Measurements from ENCODE around the gene WDR18.

Gene WDR18

DNA sequence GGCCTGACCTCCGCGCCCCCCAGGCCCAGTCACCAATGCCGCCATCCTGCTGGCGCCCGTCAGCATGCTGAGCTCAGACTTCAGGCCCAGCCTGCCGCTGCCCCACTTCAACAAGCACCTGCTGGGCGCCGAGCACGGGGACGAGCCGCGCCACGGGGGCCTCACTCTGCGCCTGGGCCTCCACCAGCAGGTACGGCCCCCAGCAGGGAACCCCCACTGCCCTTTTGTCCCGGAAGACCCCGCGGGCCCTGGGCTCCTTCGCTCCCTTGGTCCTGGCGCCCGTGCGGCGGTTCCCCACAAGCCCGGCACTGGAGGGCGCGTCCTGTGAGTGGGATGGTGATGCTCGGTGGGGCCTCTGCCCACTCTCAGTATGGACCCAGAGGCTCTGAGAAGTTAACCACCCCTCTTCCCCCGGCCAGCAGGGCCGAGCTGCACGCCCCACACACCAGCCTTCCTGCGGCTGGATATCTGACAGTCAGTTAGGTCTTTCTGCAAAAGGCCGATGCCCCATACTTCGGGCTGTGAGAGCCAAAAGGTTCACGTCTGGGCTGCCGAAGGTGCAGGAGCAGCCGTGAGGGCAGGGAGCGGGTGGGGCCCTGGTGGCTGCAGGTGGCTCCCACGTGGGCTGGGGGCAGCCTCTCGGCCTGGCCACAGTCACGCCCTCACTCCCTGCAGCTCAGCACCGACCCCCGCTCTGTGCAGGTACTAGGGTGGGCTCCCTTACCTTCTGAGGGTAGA, 8.0 kb downstream of the WDR18 start:
- DNase-seq (ENCODE audit: low spot score): no peak

DNA sequence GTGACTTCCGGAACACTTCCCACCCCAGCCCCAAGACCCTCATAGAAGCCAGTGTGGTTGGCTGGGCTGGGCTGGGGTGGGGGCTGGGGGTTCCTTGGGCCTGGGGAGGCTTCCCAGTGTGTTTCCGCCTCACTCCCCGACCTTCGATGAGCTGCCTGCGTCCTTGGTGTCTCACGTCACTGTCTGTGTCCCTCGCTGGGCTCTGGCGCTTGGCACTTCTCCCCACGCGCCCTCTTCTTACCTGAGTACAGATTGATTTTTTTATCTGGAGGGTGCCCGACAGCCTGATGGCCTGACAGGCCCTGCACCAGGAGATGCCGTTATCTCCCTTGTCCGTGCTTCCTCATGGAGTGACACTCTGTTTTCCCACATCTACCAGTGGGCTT, 8.5 kb downstream of the WDR18 start:
- DNase-seq (ENCODE audit: low spot score): no peak

DNA sequence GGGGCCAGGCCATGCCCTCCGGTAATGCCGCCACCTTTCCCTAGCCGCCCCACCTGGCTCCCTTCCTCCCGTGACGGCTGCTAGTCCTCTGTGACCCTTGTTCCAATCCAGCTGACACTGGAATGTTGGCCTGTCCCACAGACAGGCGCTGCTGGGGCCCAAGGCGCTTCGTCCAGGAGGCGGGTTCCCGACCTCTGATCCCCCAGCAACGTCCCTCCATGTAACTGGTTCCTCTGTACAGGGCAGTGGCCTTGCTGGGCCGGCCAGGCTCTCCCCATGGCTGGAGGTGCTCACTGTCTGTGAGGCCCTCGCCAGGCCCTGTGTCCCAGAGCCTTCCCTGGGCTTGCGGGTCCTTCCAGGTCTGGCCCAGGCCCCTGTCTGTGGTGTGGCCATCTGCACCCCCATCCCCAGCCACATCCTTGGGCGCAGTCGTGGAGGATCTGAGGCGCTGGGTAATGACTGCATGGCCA, 9.3 kb downstream of the WDR18 start:
- no peak for DNase-seq (ENCODE audit: low spot score)

DNA sequence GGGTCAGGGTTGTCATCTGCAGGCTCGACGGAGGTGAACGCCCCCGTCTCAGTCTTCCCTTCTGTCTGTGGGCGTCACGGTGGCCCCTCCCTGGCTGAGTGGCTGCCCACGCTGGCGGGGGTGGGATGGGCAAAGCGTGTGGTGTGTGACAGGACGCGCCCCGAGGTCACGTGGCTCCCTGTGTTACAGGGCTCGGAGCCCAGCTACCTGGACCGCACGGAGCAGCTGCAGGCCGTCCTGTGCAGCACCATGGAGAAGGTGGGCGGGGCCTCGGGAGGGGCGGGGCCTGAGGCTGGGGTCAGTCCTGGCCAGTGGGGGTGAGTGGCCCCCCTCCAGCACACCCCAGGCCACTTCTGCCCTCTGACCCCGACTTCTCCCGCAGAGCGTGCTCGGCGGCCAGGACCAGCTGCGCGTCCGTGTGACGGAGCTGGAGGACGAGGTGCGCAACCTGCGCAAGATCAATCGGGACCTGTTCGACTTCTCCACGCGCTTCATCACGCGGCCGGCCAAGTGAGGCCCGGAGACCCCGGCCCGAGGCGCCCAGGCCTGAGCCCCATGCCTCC, 9.8 kb downstream of the WDR18 start:
- no peak for DNase-seq (ENCODE audit: low spot score)

DNA sequence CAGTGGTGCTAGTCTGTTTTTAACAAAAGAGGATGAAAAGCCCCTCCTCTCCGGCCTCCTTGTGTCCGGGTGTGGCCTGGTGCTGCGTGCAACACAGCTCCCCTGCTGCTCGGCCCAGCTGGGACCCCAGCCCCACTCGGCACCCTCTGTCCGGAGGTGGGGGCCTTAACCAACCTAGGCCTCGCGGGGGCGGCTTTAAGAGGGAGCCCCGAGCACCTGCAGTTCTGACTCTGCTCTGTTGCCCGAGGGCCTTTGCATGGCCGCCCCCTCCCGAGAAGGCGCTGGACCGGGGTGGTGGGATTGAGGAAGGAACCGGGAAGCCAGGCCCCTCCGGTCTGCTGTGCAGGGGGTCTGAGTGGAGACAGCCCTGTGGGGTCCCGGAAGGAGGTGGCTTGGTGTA, 10.4 kb downstream of the WDR18 start:
- DNase-seq (ENCODE audit: low spot score): no peak

DNA sequence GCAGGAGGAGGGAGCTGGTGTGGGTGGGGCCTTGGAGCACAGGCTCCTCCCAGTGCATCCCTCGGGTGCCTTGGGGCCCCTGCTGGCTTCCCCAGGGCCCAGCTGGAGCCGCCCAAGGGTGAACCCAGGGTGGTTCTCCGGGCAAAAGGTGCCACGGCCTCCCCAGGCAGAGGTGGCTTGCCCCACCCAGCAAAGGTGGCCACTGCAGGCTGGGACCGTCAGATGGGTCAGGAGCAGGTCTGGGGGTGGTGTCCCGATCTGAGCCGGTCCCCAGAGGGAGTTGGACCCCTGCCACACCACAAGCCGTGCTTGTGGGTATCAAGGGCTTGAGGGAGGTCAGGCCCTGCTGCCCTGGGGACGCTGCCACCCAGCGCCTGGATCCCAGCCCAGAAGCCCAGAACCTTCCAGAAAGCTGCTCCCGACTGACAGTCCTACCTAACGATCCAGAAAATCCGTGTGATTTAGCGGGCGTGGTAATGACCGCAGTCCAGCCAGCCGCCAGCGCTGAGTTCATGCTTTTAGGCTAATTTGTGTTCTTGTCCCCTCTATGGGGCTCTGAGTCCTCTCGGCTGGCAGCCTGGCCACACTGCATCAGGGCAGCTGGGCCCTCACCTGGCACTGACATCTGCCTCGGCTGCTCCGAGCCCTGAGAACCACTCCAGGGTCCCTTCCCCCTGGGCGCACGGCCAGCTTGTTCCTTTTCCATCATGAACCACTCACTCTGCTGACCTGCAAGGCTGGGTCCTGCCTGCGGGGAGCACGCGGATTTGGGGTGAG, 11.1 kb downstream of the WDR18 start:
- no peak for DNase-seq (ENCODE audit: low spot score)

DNA sequence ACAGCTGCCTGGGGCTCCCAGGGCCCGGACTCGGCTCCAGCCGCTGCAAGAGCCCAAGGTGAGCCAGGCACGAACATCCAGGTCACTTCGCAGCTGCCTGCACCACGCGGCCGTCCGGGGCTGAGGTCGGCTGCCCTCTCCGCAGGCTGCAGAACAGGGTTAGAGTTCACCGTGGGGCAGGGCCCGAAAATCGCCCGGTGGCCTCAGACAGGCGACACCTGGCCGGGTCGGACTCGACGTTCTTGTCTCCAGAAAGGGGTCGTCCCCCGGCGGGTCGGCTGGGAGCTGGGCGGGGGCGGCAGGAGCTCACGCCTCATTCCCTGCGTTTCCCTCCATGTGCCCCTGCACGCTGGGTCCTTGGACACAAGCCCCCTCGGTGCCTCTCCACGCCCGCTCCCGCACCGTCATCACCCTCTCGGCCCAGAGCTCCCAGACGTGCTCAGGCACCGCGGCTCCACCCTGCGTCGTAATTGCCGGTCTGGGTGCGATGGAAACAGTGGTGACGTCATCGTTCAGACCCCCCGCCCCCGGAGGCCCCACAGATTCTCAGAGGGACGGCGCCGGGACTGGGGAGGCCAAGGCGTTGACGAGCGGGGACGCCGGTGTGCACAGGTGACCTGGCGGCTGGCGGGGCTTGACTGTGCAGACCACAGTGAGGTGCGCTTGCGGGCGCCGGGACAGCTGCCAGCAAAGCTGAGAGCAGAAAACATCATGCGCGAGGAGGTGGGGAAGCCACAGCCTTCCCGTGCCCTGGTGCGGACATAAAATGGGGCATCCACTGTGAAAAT, 12.1 kb downstream of the WDR18 start:
- no peak for DNase-seq (ENCODE audit: low spot score)

DNA sequence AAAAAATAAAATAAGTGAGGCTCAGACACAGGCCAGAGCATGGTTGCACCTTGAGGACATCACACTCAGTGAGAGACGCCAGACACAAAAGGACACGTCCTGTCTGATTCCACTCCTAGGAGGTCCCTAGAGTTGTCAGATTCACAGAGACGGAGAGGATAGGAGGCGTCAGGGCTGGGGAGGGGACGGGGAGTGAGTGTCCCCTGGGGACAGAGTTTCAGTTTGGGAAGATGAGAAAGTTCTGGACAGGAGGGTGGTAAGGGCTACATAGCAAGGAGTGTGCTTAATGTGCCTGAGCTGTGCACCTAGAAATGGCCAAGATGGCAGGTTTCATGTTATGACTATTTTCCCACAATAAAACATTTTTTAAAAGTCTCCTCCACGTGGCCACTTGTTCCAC, 13.9 kb downstream of the WDR18 start:
- no peak for DNase-seq (ENCODE audit: low spot score)

DNA sequence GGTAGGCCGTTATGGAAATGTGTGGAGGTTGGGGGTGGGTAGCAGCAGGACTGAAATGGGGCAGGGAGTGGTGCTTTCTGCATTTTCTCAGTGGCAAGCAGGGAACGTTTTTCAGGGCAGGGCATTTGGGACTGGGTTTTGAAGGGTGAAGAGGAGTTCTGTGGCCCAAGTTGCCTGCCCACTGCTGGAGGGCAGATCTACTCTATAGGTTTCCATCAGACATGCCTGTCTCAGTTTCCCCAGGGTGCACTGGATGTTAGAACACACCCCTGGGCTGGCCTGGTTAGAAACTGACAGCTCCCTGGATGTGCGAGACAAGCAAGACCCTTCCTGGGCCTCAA, 15.2 kb downstream of the WDR18 start:
- DNase-seq (ENCODE audit: low spot score): no peak

DNA sequence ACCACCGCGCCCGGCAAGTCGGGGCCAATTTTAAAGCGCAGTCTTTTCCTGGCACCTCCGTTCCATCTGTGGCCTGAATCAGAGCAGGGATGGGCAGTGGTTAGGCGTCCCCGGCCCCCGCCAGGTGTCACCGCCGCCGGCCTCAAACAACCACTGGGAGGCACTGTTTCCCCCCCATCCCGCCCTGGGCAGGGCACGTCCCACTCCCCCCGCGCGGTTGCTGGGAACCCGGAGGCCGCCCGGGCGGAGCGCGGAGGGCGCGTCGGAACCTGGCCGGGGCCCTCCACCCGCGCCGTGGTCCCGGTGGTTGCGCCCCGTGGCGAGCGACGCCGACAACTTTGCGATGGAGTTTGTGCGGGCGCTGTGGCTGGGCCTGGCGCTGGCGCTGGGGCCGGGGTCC, 15.9 kb downstream of the WDR18 start, which contains the start of gene GRIN3B:
Gene GRIN3B (plus strand): TSS at position 325 of the 400 bp plus-strand sequence. CDS start 19 bp downstream, at position 344.
- DNase-seq (ENCODE audit: low spot score): peak; percentile 96

DNA sequence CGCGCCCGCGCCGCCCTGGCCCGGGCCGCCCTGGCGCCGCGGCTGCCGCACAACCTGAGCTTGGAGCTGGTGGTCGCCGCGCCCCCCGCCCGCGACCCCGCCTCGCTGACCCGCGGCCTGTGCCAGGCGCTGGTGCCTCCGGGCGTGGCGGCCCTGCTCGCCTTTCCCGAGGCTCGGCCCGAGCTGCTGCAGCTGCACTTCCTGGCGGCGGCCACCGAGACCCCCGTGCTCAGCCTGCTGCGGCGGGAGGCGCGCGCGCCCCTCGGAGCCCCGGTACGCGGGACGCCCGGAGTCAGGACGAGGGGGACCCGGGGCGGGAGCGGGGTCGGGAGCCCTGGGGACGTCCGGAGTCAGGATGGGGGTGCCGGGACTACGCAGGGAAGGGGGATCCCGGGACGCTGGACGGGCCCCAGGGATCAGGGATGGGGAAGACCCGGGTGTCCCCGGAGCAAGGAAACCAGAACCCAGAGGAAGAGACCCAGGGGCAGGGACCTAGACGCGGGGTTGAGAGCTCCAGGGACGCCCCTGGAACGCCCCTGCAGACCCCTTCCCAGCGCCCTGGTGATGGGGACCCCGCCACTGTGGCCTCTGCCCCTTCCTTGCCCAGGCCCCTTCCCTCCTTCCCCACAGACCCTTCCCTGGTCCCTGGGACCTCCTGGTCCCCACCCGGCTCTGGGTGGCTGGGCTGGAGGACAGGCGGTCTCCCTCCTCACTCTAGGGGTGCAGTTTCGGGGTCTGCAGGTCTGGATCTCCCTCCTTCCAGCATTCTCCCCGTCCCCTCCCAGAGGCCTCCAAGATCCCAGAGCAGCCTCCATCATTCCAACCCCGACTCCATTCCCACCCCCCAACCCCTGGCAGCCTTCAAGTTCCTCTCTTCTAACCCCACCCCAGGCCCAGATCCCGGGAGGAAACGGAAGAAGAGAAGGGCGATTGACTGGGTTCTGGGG, 16.7 kb downstream of the WDR18 start:
- peak; percentile 67 for DNase-seq (ENCODE audit: low spot score)

DNA sequence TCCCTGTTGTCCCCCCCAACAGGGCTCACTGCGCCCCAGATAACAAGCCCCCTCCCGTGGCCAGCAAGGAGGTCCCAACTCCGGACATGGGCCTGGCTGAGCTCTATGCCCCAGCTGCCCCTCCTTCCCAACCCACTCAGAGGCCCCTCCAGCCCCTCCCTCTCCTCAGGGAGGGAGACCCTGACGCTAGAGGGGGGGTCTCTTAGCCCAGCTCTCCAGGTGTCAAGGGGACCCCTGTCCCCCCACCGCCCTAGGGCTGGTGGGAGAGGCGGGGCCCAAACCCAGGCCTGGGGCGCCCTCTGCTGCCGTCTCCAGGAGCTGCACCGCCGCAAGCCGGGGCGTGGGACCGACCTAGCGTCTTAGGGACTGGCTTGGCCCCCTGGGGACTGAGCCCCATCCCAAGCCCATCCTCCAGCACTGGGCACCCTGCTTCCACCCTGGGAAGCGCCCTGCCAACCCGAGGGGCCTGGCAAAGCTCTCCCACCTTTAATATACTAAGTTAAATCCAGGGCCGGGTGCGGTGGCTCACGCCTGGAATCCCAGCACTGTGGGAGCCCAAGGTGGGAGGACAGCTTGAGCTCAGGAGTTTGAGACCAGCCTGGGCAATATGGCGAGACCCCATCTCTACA, 17.5 kb downstream of the WDR18 start:
- DNase-seq (ENCODE audit: low spot score): peak; percentile 80

DNA sequence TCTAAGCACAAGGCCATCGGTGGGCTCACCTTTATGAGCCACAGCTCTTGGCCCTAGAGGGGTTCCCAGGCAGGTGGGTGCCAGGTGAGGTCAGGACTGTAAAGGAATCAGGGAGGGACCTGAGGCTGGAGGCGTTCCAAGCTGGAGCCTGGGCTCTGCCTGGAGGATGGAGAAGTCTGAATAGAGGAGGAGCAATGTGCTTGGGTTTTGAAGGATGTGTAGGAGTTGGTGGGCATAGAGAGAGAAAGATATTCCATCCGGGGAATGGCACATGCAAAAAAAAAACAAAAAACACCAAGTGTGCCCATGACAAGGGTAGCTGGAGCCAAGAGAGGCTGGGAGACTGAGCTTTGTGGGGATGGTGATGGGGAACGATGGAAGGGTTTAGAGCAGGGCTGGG, 18.5 kb downstream of the WDR18 start:
- no peak for DNase-seq (ENCODE audit: low spot score)

DNA sequence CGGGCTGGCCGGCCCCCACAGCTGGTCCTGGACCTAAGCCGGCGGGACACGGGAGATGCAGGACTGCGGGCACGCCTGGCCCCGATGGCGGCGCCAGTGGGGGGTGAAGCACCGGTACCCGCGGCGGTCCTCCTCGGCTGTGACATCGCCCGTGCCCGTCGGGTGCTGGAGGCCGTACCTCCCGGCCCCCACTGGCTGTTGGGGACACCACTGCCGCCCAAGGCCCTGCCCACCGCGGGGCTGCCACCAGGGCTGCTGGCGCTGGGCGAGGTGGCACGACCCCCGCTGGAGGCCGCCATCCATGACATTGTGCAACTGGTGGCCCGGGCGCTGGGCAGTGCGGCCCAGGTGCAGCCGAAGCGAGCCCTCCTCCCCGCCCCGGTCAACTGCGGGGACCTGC, 19.1 kb downstream of the WDR18 start:
- DNase-seq (ENCODE audit: low spot score): no peak

DNA sequence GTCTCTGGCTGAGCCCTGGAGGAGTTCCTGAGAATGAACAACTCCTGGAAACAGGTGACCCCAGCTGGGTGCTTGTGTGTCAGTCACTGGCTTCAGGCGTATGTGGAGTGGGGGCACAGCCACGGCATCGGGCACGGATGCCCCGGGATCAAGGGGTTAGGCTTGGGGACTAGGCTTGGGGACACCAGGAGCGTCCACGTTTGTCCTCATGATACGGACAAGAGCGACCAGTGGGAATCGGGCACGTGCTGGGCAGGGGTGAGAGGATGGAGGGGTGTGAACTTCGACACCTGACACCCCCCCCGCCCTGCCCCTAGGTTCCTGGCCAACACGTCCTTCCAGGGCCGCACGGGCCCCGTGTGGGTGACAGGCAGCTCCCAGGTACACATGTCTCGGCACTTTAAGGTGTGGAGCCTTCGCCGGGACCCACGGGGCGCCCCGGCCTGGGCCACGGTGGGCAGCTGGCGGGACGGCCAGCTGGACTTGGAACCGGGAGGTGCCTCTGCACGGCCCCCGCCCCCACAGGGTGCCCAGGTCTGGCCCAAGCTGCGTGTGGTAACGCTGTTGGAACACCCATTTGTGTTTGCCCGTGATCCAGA, 20.2 kb downstream of the WDR18 start:
- no peak for DNase-seq (ENCODE audit: low spot score)

DNA sequence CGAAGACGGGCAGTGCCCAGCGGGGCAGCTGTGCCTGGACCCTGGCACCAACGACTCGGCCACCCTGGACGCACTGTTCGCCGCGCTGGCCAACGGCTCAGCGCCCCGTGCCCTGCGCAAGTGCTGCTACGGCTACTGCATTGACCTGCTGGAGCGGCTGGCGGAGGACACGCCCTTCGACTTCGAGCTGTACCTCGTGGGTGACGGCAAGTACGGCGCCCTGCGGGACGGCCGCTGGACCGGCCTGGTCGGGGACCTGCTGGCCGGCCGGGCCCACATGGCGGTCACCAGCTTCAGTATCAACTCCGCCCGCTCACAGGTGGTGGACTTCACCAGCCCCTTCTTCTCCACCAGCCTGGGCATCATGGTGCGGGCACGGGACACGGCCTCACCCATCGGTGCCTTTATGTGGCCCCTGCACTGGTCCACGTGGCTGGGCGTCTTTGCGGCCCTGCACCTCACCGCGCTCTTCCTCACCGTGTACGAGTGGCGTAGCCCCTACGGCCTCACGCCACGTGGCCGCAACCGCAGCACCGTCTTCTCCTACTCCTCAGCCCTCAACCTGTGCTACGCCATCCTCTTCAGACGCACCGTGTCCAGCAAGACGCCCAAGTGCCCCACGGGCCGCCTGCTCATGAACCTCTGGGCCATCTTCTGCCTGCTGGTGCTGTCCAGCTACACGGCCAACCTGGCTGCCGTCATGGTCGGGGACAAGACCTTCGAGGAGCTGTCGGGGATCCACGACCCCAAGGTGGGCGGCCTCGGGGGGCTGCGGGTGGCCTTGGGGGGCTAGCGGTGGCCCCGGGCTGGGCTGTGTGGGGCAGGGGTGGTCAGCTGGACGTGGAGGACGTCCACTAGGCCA, 20.9 kb downstream of the WDR18 start:
- DNase-seq (ENCODE audit: low spot score): no peak

DNA sequence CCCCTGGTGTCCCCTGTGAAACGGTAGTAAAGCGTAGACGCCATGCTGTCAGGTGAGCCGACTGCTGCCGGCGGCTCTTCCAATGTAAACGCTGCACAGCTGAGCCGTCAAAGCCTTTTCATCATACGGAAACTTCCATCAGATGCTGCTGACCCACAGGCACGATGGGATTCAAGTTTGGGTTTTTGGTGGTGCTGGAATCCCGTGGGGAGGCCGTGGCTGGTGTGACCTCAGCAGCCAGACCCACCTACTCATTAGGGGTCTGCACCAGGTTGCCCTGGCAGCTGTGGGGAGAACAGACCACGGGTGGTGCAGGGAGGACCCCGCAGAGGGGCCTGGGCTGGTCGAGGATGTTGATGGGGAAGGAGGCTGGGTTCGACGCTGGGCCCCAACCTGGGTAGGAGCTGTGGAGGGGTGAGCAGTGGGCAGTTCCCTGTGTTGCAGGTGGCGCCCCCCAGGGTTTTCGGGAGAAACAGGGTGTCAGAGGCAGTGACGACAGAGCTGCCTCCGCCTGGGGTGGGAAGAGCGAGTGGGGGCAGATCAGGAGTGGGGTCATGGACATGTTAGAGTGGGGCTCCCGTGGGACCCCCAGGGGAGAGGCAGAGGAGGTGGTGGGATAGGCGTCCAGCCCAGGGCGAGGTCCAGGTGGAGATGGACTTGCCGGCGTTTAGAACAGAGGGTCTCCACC, 22.7 kb downstream of the WDR18 start:
- no peak for DNase-seq (ENCODE audit: low spot score)

DNA sequence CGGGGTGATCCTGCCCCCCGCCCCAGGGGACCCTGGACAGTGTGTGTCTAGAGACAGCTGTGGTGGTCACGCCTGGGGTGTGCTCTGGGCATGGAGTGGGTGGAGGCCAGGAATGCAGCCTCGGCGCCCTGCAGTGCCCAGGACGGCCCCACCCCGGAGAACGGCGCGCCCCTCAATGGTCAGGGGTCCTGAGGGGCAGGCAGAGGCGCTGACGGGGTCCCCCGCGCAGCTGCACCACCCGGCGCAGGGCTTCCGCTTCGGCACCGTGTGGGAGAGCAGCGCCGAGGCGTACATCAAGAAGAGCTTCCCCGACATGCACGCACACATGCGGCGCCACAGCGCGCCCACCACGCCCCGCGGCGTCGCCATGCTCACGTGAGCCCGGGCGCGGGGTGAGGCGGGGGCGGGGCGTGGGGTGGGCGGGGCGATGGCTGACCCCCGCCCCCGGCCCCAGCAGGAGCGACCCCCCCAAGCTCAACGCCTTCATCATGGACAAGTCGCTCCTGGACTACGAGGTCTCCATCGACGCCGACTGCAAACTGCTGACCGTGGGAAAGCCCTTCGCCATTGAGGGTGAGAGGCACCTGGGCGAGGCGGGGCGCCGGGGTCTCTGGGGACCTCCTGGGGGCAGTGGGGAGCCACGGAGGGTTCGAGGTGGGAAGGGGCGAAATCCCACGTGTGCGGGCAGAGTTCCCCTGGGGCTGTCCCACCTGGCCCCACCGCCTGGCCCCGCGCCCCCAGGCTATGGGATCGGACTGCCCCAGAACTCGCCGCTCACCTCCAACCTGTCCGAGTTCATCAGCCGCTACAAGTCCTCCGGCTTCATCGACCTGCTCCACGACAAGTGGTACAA, 23.5 kb downstream of the WDR18 start:
- DNase-seq (ENCODE audit: low spot score): no peak
